ENCODE results near the gene APEH.

APEH gene

DNA sequence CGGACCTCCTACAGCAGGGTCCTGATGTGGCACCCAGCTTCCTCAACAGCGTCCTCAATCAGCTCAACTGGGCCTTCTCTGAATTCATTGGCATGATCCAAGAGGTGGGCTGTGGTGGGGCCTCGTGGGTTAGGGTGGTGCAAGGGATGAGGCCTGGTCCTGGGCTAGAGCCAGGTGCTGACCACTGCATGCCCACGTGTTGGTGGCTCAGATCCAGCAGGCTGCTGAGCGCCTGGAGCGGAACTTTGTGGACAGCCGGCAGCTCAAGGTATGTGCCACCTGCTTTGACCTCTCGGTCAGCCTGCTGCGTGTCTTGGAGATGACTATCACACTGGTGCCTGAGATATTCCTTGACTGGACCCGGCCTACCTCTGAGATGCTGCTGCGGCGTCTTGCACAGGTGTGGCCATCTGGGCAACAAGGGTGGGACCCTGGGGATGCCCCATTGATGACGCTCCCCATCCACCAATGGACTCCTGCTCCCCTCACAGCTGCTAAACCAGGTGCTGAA lies 41.5 kb downstream of the APEH start:
- DNase-seq, result no peak

DNA sequence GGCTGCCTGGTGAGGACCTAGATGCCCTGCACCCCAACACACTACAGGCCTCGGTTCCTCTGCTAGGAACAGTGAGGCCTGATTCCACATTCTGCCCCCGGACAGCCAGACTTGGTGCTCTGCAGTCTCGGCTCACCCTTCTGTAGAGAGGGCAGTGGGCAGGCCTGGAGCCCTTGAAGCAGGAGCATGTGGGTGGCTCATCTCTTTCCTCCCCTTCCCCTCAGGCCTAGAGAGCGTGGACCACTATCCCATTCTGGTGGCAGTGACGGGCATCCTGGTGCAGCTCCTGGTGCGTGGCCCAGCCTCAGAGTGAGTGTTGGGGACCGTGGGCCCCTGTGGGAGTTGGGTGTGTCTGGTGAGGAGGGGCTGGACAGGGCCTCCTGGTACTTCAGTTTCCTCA lies 42.0 kb downstream of the APEH start:
- no peak for DNase-seq

DNA sequence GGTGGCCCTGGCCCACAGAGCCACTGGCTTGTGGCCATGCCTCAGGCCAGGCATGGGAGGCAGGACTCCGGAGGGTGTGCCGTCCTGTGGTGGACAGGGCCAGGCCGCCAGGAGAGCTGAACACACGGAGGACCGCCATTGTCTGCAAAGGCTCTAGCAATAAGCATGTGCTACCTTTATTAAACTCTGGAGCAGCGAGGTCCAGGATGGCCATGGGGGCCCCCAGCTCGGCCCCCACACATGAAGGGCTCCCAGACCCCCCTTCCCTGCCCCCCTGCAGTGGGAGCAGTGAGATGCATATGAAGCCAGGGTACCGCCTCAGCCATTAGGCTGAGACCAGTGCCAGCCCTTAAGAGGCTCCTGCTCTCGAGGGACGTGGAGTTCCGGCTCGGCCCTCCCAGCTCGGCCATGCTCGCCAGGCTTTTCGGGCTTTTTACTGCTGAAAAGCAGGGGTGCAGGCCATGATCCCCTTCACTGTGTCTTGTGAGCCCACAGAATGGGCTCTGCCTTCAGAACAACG lies 42.6 kb downstream of the APEH start:
- DNase-seq, result no peak

DNA sequence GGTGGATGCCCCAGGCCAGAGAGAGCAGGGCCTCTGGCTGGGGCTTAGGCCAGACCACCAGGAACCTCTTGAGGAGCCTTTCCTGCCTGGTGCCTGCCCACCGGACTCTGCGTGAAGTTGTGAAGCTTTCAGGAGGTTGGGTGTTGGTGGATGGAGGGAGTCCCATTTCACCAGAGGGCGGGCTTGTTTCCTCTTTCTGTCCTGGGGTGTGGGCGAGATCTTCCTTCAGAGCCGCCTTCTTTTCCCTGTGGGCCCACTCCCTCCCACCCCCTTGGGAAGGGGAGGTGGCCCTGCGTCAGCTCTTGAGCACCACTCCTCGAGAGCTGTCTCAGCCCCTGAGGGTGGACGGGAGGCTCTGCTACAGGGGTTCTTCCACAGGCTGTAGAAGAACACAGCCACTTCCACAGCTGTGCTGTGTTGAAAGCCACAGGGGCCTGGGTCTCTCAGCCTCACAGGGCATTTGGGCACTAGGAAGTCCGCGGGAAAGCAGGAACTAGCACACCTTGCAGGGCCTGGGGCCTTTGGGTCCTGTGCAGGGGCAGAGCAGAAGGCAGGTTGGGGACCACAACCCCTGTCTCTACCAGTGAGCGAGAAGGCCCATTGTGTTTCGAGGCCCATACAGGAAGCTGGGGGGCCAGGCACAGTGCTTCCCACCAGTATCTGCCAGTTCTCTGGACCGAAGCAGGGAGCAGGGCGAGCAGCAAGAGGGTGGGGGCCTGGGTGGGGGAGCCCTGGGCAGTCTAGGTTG lies 43.2 kb downstream of the APEH start:
- DNase-seq, result no peak

DNA sequence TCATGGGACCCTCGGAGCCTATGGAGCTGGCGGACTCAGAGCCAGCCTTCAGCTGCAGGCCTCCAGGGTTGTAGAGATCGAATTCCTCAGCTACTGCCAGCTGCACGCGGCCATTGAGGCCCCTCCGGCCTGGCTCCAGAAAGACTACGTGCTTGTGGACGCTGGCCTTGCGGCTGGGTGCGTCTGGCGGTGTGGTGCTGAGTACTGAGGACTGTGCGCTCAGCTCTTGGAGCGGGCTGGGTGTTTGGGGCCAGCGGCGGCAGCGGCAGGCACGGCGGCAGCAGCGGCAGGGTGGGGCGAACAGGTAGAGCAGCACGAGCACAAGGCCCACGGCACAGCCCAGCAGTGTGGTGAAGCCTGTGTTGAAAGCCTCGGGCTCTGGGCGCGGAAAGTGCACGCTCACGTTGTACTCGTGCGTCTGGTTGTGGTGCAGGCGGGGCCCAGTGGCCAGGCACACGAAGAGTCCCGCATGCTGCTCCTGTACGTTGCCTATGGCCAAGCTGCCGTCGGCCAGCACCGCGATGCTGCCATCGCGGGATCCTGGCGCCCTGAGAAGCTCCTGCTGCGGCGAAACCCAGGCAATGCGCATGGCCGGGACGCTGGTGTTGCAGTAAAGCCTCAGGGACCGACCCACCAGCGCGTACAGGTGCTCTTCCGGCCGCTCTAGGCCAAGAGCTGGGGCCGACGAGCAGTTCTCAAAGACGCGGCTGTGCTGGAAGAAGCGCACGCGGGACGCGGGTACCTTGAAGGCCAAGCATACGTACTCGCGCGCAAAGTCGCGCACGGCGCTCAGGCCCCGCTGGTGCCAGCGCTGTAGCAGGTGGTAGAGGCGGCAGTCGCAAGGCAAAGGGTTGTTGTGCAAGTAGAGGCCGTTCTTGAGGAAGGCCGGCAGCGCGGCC lies 44.1 kb downstream of the APEH start:
- no peak for DNase-seq

DNA sequence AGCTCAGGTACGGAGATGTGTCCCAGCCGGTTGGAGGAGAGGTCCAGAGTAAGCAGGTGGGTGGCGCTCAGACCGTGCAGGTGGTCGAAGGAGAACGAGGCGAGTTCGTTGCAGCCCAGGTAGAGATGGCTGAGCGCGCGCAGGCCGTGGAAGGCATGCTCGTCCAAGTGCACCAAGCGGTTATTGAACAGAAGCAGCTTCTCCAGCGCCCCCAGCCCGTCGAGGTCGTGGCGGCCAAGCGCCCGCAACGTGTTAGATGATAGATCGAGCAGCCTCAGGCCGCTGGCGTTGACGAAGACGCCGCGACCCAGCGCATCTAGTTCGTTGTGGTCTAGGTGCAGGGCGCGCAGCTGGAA lies 44.7 kb downstream of the APEH start:
- DNase-seq, result no peak

DNA sequence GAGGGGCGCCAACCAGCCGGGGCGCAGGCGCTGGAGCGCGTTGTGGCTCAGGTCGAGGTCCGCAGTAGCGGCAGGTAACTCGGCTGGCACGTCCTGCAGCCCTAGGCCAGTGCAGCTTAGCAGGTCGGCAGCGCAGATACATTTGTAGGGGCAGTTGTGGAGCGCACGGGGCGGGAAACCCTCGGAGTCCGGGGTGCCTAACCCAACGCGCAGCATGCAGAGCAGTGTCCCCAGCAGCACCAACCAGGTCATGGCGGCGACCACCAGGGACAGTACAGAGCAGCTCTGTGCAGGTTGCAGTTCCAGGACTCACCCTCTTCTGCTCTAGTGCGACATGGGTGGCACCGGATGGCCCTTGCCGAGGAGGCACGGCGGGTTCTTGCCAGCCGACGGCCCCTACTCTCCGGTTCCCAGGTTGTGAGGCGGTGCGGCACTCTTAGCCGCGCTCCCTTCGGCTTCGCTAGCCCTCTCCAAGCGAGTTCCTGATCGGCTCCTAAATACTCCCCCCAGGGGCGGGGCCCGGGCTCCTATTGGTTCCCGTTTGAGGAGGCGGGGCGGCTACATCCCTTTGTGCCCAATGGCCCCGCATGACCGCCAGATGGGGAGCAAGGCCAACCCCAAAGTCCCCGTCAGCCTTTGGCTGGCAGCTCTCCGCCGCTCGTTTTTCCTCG lies 45.2 kb downstream of the APEH start, which contains the start of gene AMIGO3:
Gene AMIGO3, minus strand, starts transcription at position 471 of the 671 bp plus-strand sequence. Its CDS starts 219 bp downstream, at position 252.
- peak; percentile 81 for DNase-seq

DNA sequence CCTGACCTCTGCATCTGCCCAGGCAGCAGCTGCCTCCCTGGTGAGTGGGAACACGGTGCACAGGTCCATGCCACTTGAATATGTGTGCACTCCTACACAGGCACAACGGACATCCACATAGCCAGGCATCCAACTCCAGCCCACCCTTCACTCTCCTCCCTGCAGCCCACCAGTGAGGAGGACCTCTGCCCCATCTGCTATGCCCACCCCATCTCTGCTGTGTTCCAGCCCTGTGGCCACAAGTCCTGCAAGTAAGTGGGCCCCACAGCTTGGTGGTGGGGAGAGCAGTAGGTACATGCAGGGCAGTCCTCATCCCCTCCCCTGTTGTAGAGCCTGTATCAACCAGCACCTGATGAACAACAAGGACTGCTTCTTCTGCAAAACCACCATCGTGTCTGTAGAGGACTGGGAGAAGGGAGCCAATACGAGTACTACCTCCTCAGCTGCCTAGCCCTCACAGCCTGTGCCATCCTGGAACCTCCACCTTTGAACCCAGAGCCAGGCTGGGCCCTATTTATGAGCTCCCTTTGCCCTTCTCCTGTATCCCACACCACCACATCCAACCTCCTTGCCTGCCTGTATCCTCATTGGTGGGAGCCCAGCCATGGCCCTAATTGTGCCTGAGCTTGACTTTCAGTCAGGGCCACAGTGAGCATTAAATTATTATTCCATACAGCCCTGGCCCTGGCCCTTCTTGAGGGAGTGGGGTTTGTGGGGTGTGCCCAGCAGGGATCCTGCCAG lies 46.9 kb downstream of the APEH start:
- no peak for DNase-seq

DNA sequence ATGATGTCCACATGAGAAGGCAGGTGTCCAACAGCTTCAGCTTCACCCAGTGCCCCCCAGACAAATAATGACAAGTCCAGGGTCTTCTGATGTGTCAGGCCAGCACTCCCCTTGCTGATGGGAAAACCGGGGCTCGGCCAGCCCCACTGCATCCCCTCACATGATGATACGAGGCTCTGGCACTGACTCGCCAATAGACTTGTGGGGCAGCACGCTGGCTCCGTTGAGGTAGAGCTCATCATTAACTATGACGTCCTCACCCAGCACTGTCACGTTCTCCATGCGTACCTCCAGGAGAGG lies 47.4 kb downstream of the APEH start:
- DNase-seq, result no peak

DNA sequence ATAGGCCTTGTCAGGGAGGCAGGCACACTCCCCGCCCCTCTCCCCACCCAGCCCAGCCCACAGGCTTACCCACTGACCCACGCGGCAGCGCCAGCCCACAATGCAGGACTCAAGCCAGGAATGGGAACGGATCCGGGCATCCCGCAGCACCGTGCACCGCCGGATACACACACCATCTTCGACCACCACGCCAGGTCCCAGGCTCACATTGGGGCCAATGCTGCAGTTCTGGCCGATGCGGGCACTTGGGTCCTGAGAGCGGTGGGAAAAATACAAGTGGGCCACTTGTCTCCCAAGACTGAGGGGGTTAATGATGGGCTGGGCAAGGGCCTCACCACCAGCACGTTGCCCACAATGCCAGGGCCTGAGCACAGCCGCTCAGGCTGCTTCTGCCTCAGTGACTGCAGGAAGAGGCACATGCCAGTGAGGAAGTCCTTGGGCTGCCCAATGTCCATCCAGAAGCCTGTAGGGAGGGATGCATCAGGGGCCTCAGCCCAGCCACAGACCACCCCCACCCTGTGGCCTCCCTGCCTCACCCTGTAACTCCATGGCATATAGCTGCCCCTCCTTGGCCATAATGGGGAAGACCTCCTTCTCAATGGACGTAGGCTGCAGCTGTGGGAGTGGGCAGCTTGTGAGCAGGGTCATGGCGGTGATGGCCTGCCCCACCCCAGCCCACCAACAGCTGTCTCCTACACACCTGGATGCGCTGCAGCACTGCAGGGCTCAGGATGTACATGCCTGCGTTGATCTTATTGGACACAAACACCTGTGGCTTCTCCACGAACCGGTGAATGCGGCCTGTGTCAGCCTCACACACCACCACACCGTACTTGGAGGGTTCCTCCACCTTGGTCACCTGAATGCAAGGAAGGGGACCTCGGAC lies 48.0 kb downstream of the APEH start:
- DNase-seq, result no peak

DNA sequence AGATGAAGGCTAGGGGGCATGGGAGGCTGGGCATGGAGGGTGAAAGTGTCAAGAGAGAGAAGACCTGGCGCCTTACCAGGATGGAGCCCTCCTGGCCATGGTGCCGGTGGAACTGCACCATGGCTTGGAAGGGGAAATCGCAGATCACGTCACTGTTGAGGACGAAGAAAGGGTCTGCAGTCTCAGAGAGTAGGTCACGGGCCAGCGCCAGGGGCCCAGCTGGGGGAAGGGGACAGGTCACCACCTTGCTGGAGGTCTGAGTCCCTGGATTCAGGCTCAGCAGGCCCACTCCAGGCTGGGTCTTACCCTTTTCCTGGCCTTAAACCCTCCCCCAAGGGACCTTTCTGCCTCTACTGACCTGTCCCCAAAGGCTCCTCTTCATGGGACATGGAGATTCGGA lies 48.7 kb downstream of the APEH start:
- no peak for DNase-seq

DNA sequence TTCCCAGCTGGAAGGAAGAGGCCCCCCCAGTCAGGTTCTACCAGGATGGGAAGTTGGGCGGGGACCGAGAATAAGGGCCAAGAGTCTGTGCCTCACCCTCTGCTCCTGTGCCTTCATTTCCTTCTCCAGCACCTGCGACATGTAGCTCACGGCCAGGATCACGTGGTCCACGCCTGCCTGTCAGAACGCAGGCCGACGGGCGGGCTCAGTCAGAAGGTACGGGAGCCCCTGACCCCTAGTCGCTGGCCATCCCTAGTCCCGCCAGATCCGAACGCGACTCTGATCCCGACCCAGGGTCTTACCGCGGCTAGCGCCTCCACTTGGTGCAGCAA lies 49.1 kb downstream of the APEH start:
- no peak for DNase-seq

DNA sequence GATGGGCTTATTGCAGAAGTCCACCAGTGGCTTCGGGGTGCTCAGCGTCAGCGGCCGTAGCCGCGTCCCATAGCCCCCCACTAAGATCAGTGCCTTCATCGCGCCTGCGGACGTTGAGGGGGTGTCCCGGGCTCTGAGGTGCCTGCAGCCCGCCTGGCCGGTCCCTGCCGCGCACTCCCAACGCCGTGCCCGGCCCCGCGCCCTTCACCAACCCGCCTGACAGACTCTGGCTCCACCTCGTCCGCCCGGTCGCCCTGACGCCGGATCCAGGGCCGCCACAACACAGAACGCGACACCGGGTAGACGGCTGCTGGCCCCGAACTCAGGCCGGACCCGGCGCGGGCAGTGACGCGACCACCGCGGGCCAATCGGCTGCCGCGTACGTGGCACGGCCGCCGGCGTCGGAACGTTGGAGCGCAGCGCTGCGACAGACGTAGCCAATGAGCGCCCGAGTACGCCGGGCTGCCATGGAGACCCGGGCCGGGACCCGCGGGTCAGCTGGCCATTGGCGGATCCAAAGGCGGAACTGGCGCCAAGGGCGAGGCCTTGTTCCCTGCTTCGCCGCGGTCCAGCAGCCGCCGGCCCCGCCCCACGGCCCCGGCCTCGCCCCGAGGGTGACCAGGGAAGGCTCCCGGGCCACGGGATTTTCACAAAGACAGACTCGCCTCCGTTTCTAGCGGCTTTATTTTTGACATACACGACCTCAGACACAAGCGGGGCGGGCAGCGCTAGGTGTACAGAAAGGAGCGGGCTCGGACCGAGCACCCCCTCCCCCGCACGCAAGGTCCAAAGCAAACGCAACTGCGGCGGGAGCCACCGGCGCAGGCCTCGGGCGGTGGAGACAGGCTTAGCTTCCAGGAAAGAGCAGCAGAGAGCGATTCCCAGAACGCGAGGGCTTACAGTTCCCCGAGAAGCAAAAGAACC lies 49.7 kb downstream of the APEH start, which contains the start of gene GMPPB:
Gene GMPPB, minus strand, starts transcription at position 324 of the 924 bp plus-strand sequence. Its CDS starts 225 bp downstream, at position 99.
- DNase-seq, result peak; percentile 93

DNA sequence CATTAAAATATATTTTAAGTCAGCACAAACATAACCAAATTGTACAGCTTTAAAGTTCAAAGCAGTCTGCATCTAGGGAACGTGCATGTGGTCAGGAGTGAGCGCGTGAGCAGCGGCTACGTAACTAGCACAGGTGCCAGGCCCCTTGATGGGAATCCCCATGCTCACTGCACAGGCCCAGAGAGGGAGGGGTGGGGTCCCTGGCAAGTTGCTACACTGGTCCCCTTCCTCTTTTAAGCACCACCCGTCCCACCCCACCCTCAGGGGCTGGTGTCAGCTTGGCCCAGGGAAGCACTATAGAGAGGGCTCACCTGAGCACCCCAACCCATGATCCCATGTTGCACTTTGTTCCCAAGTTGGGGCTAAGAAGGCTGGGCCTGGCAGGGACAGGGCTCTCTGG lies 50.4 kb downstream of the APEH start:
- DNase-seq, result no peak

DNA sequence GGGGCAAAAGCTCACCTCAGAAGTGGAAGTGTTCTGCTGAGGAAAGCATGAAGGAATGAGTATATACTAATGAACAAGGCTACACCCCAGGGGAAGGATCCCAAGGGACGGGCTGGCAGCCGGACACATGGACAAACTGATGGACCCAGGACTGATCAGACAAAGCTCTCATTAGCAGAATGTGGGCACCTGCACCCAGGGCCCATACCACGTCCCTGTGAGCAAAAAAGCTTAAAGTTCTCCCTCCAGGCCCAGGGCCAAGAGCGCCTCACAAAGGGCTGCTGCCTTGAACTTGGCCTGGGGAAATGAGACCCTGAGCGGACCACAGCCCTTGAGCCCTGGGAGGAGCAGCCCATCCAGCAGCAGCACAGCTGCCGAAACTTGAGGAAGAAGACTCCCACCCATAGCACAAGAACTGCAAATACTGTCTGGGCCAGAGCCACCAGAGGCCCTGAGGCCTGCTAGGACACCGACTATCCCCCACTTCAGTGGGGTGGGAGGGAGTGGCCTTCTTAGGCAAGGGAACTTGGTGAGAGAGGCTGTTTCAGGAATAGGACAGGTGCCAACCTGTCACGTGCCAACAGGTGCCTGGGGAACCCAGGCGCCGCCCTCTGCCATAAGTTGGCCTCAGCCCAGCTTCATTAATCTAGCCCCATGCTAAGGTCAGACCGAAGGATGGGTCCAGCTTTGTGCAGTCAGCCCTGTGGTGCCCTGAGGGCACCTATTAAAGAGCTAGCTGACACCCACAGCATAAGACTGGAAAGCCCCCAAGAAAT lies 51.9 kb downstream of the APEH start:
- no peak for DNase-seq

DNA sequence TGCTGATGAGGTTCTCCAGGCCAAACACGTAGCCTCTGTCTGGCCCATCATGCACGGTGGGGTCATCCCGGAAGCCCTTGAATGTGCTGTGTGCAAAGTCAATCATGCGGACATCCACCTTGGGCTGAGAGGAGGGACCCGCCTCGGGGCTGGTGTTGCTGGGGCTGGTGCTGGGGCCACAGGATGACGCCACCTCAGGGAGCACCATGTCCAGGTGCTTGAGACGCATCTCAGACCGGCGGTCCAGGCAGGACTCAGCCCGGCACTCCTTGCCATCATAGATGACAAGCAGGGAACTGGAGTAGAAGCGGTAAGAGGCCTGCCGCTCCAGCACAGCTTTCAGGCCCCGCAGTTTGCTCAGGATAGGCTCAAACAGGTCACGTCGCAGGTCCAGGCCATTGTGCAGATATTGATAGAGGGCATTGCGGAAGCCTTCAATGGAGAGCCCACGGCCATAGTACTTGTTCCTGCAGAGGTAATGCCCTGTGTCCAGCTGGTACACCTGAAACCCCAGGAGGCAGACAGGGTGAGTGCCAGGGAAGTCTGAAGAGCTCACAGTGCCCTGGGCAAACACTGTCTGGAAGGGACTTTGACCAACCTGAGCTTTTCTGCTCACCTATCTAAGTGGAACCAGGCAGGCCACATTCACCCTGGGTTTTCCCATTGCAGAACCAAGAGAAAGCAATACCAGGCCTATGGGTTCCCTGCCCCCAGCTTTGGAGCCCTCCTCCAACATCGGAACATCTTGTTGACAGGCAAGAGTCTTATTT lies 53.2 kb downstream of the APEH start:
- no peak for DNase-seq

DNA sequence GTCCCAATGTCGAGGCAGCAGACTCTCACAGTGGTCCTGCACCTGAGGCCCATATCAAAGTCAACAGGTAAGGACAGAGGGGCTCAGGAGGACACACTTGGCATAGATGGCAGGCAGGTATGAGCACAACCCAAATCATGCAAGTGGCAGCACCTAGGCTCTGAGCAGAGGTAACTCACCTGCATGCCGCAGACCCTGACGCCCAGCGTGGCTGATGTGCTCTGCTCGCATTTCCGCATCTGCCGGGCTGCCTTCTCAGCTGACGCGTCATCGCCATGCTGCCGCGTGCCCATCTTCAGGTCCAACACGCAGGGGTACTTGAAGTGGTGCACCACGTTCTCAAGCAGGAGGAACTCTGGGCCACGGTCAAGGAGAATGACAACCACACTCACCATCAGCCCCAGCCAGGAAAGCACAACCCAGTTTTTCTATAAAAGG lies 53.8 kb downstream of the APEH start:
- no peak for DNase-seq

DNA sequence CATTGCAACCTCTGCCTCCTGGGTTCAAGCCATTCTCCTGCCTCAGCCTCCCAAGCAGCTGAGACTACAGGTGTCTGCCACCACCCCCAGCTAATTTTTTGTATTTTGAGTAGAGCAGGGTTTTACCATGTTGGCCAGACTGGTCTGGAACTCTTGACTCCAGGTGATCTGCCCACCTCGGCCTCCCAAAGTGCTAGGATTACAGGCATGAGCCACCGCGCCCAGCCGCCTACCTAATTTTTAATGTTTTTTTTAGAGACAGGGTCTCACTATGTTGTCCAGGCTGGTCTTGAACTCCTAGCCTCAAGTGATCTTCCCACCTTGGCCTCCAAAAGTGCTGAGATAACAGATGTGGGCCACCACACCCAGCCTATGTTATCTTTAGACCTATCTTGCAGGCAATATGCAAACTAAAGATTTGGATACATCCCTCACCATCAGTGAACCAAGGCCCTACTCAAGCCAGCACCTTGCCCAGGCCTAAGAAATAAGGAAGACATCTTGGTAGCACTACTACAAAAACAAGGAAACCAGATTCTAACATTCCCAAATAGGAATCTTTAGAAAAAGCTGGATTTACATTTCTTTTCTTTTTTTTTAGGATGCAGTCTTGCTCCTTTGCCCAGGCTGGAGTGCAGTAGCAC lies 55.9 kb downstream of the APEH start:
- DNase-seq, result no peak

All from KG1 (cell line).